Daoy (cell line): Measurements from ENCODE around the gene TRDMT1. TPM values are rescaled to one million over a fixed set of nuclear protein-coding genes. Genes with fewer than 3 reads are reported as not detected.
A peak's percentile ranks its signal among the peaks of the same experiment; 100 is the strongest.

Experiments
- DNase-seq: peaks from one replicate; pipeline ENCODE4 v3.0.0-alpha.2; 2015; ENCODE audit warnings: low read depth
- total RNA-seq: library from RNA; depleted of rRNA; stranded (reverse); fragments of >200 nt; shearing (Covaris generic); gene quantifications from 2 replicates; pipeline ENCODE4 v1.2.3, GENCODE V29; 2014

The TRDMT1 gene
- total RNA-seq, 1 experiment from 2014 or later = 8.4 TPM

DNA sequence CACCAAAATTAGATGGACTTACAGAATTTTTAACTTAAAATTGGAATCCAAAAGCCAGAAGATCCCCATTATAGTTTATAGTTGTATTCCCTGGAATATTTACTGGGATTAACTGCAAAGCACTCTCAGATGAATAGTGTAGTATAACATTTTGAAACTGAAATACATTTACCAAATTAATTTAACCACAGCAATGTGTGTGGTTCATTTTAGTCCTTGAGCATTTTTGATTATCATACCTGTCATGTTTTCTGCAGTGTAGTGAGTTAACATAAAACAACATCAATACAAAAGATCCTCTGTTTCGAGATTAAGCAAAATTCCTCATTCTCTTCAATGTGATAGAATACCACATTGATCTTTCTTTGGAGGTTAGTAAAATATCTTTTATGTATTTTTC lies 30.3 kb upstream of the TRDMT1 start:
- DNase-seq = no peak

DNA sequence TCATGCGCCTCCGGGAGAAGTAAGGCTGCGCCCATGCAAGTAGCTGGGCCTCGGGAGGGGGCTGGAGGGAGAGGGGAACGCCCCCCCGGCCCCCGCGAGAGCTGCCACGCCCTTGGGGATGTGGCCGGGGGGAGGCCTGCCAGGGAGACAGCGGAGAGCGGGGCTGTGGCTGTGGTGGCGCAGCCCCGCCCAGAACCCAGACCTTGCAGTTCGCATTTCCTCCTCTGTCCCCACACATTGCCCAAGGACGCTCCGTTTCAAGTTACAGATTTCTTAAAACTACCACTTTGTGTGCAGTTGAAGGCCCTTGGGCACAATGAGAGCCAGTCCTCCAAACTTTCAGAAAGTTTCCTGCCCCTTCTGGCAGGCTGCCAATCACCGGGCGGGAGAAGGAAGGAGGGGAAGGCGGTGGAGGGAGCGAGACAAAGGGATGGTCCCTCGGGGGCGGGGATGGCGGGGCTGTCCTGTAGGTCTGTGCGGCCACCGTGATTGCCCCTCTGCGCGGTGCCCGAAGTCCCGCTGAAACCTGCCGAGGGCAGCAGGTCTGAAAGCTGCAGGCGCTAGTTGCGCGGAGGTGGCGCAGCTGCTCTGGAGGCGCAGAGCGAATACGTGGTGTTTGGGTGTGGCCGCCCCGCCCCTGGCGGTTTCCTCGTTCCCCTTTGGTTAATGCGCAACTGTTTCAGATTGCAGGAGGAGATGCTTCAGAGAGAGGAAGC lies 28.7 kb upstream of the TRDMT1 start:
- DNase-seq = peak; percentile 73

DNA sequence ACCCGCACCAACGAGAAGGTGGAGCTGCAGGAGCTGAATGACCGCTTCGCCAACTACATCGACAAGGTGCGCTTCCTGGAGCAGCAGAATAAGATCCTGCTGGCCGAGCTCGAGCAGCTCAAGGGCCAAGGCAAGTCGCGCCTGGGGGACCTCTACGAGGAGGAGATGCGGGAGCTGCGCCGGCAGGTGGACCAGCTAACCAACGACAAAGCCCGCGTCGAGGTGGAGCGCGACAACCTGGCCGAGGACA lies 28.2 kb upstream of the TRDMT1 start:
- DNase-seq = no peak

DNA sequence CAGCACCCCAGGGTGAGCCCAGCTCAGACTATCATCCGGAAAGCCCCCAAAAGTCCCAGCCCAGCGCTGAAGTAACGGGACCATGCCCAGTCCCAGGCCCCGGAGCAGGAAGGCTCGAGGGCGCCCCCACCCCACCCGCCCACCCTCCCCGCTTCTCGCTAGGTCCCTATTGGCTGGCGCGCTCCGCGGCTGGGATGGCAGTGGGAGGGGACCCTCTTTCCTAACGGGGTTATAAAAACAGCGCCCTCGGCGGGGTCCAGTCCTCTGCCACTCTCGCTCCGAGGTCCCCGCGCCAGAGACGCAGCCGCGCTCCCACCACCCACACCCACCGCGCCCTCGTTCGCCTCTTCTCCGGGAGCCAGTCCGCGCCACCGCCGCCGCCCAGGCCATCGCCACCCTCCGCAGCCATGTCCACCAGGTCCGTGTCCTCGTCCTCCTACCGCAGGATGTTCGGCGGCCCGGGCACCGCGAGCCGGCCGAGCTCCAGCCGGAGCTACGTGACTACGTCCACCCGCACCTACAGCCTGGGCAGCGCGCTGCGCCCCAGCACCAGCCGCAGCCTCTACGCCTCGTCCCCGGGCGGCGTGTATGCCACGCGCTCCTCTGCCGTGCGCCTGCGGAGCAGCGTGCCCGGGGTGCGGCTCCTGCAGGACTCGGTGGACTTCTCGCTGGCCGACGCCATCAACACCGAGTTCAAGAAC lies 27.7 kb upstream of the TRDMT1 start:
- DNase-seq = peak; percentile 92

DNA sequence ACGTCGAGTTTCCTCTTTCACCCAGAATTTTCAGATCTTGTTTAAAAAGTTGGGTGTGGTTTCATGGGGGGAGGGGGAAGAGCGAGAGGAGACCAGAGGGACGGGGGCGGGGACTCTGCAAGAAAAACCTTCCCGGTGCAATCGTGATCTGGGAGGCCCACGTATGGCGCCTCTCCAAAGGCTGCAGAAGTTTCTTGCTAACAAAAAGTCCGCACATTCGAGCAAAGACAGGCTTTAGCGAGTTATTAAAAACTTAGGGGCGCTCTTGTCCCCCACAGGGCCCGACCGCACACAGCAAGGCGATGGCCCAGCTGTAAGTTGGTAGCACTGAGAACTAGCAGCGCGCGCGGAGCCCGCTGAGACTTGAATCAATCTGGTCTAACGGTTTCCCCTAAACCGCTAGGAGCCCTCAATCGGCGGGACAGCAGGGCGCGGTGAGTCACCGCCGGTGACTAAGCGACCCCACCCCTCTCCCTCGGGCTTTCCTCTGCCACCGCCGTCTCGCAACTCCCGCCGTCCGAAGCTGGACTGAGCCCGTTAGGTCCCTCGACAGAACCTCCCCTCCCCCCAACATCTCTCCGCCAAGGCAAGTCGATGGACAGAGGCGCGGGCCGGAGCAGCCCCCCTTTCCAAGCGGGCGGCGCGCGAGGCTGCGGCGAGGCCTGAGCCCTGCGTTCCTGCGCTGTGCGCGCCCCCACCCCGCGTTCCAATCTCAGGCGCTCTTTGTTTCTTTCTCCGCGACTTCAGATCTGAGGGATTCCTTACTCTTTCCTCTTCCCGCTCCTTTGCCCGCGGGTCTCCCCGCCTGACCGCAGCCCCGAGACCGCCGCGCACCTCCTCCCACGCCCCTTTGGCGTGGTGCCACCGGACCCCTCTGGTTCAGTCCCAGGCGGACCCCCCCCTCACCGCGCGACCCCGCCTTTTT lies 26.9 kb upstream of the TRDMT1 start, which contains the start of gene VIM:
Gene VIM, plus strand, starts transcription at position 151 of the 925 bp plus-strand sequence. CDS start 1,182 bp downstream, outside the sequence.
- peak; percentile 98 for DNase-seq

DNA sequence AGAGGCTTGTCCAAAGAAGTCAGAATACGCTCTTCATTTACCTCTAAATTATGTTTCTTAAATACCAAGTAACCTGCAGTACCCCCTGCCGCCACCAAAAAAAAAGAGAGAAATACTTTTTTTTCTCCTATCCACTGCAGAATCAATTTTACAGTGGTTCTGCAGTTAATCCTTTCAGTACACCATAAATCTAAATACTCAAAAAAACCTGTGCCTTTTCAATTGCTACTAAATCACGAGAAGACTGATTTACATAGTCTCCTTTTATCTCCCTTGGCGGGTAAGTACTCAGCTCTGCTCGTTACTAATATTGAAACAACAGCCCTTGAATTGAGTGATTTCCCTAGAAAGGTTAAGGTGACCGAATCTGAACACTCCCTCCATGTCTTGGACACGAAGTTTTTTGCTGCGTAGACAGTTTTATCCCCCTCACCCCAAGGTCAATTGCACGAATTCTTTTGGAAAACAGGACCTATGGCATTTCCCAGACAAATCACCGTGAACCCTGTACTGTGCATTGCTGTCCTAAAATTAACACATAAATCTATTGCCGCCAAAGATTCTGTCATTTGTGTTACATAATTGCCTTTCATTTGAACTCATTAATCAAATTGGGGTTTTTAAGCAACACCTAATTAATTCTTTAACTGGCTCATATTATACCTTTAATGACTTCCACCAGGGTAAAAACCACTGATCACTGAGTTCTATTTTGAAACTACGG lies 26.1 kb upstream of the TRDMT1 start:
- DNase-seq = no peak

DNA sequence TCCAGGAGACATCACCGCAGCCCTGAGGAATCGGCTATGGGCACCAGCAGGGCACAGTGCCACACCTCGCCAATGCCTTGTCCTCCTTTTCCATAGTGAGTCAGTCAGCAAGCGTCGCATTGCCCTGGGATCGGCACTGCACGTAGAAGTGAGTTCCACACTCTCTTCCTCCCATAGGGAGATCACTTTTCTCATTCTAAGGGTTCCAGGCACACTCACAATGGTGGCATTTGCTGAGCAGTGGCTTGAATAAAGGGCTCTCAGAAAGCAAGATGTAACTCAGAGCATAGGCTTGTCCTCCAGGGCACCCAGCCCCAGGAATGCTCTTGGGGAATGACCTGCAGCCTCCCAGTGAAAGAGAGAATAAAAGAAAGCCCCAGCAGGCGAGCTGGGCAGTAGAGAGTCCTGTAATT lies 25.4 kb upstream of the TRDMT1 start:
- peak; percentile 38 for DNase-seq

DNA sequence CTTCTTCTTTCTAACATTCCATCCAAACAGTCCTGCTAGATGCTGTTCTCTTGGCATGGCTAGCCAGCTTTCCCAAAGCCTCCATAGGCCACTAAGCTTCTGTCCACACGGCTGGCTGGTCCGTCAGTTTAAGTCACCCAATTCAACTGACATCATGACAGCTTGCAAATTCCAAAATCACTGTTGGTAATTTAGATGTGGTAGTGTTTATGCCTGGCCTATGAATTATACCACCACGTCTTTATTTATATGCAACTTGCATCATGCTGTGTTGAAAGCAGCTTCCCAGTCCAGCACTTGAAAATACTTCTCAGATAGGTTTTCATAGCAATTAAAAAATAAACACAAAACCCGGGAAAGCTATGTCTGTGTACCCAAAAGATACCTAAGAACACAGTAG lies 24.3 kb upstream of the TRDMT1 start:
- no peak for DNase-seq

DNA sequence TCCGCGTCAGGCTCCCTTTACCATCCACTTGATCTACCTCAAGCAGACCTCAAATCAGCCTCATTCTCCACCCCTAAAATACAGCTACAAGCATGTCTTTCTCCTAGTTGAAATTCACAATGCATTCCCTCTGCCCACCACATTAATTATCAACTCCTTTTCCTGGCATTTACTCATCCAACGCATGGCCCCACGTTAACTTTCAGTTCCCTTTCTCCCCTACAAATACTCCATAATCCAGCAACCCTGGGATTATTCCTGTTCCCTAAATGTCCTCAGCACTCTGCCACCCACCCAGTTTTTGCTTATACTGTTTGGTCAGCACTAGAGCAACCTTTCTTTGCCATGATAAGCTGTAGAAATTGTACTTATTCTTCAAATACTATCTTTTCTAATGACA lies 20.9 kb upstream of the TRDMT1 start:
- DNase-seq = no peak

DNA sequence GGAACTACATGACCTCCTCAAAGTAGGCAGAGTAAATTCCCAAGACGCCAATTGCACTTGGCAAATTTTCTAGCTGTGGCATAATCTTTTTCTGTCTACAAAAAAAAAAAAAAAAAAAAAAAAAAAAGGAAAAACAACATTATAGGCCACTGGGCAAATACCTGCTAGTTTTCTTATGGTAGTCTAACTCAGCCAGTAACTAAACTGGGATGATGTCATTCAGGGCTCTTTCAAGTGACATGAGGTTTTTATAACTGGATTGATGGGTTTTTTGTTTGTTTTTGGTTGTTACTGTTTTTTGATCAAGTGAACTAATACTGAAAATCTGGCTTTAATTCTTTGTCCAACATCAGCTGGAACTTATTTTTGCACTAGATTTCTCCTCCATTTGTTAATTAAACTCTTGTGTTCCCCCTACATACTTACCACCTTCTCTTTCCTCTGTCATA lies 19.2 kb upstream of the TRDMT1 start:
- peak; percentile 46 for DNase-seq

DNA sequence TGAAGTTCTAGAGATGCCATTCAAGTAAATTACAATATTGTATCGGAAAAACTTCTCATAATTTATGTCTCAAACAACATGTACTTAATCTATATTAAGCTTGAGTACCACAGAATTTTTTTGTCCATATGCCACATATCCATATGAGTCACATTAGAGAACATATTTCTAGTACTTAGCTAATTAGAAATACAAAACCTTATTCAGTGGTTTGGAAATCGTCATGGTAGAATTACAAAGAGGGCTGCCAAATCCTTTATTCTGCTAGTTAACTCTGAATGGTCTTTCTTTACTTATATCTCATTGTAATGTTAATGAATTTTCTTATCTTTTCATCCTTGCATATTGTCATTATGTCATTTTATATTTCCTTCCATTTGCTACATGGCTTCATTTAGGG lies 17.6 kb upstream of the TRDMT1 start:
- DNase-seq = no peak

DNA sequence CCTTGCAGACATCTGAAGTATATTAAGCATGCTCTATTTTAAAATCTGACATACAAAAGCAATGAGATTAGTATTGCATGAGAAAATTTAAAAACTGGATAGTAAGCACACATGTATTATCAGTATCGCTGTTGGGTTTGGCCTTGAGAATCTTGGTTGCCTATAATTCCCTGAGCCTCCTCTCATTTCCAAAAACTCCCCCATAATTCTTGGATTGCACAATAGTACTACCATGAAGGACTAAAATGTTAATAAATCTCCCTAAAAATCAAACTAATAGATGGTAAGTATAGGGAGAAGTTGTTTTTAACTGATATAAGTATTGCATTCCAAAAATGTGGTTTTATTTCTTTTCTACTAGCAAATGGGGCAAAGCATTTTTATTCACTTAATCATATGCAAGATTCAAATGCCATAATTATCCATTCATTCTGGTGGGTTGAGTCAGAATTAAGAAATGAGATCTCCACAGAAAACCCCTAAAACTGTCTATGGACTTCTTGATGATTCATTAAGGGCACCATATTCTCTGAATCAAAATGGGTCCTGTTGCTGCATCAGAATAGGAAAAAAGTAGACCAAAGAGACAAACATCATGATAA lies 16.3 kb upstream of the TRDMT1 start:
- peak; percentile 41 for DNase-seq

DNA sequence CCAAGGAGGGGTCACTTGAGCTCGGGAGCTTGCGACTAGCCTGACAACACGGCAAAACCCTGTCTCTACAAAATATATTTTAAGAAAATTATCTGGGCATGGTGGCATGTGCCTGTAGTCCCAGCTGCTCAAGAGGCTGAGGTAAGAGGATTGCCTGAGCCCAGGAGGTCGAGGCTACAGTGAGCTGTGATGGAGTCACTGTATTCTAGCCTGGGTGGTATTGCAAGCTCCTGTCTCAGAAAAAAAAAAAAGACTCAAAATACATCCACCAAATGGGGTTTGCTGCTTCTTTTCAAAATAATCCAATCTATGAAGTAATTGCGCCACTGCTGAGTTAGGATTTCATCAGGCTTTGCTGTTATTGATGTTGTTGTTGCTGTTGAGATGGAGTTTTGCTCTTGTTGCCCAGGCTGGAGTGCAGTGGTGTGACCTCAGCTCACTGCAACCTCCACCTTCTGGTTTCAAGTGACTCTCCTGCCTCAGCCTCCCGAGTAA lies 15.5 kb upstream of the TRDMT1 start:
- DNase-seq = no peak

DNA sequence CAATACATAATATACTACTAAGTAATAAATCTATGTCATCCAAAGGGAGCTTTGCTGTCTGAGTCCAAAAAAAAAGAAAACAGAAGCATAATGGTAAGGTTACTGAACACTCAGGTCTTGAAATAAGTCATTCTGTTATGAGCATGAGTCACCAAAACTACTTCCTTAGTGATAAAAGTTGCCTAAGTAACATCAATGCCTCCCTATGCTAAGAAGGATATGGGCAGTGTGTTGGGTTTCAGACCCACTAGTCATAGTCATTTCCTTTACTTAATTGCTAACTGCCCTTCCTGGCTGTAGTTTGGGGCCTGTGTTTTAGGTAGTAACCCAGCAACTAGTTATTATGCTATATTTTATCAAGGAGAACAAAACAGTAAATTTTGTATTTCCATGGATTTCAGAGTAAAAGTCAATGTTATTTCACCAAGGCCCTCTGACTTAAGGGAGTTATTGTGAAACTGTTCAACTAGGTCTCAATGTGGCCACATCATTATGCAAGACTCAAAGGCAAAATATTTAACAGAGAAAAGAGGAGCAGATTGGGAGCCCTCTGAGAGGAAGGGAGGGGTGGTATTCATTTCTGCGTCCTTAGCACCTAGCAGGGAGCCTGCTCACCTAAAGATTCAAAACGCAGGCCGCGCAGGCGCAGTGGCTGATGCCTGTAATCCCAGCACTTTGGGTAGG lies 14.9 kb upstream of the TRDMT1 start:
- DNase-seq = peak; percentile 91

DNA sequence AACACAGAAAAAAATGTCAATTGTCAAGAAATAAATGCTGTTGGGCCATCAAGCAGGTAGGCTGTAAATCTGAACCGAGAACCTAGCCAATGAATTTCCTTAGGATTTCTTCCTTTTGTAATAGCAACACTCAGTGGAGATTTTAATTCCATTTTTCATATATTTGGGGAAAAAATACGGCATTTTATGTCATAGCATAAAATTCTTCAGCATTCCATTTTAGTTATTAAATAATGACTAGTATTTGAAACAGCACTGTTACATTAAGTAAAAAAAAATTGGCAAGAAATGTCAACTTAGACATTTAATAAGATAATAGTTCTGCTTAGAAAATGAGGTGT lies 14.3 kb upstream of the TRDMT1 start:
- no peak for DNase-seq

DNA sequence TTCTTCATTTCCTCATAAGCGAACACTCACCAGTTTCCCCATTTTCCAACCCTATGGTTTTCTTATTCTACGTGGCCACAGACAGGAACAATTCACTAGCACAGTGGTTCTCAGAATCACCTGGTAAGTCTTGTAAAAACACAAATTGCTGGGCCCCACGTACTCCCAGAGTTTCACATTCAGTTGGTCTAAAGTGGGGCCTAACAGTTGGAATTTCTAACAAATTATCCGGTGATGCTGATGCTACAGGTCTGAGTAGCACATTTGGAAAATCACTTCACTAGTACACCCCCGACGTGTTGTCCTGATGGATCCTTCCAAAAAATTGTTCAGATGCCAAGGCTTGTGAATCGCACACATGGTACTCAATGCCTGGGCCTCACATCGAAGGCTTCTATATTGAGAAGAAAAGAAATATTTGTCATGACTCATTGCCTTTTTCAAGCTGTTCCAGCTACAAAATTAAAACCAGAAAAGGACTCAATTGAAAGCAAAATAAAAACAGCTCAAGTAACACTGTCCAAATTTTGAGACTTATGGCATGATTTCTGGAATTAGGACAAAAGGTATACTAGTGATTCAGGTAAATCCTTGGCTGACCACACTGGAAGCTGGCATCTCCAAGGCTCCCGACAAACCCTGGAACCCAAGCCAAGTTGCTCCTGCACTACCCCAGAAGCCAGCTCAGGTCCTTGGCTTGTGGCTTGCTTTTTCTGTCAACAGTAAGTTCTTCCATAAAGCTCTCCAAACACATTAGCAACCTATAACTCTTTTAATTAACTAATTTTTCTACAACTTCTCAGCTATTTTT lies 13.7 kb upstream of the TRDMT1 start:
- peak; percentile 73 for DNase-seq

DNA sequence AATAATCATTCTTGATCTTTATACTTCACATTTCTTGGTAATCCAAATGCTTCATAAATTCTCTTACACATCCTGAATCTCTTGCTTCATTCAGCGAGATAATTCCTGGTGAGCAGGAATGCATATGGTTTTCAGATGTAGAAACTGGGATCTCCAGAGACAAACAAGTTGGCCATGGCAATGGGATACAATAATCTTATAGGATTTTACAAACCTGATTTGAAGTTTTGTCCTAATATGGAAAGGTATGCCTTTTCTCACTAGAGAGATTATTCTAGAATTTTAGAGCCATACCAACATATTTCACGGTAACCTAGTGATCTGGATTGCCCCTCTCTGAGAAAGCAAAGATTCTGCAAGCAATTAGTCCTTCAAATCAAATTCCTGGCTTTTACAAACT lies 13.1 kb upstream of the TRDMT1 start:
- no peak for DNase-seq

DNA sequence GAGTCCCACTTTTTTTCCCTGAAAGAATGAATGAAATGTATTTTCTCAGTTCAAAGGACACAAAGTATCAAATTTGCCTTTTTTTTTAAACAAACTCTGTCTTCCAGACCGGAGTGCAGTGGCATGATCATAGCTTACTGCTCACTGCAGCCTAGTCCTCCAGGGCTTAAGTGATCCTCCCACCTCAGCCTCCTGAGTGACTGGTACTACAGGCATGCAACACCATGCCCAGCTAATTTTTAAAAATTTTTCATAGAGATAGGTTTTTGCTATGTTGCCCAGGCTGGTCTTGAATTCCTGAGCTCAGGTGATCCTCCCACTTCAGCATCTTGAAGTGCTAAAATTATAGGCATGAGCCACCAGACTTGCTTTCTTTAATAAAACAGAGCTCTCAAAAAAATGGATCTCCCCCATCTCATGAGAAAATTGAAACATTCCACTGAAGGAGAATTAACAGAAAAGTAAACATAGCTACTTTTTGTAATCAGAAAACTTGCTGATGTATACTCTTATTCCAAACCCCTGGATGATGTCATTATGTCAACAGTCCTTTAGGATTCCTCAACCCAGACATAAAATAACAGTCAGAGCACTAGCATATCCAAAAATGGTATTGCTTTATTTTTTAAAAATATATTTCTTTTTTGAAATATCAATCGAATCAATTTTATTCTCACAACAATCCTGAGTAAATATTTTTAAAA lies 12.3 kb upstream of the TRDMT1 start:
- DNase-seq = peak; percentile 55

DNA sequence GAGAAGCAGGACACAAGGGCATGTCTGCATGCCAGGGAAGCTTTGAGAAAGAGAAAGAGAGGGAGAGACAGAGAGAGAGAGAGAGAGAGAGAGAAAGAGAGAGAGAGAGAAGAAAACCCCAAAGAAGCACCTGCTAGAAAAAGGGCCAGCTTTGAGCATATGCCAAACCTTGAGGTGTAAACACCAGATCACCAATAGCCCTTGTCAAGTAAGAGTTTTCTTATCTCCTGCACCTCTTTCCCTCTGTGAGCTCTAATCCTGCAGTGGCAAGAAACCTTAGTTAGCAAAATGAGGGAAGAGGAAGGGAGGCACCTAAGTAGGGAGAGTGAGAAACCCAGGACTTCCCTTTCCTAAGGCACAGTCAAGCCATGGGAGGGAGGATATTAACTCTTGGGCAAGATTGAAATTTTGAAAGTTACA lies 11.3 kb upstream of the TRDMT1 start:
- no peak for DNase-seq
